Measurements from ENCODE around the gene OSER1.

DNA sequence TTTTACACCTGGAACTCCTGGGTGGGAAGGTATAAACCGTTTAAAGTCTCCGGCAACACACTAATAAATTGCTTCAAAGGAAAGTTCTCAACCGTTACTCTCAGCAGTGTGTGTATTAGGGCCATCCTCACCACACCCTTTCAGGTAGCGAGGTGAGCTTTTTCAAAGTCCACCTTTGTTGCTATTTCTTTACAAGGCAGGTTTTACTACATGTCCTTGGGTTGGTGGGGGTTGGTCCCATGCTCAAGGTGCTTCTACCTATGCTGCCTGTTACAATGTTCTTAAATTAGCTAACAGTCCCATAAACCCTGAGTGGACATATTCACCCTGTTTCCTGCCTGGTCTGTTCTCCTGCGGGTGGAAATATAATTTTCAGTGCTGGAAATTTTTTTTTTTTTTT, 13.2 kb upstream of the OSER1 start:
- TF ChIP-seq, protein P1, sequence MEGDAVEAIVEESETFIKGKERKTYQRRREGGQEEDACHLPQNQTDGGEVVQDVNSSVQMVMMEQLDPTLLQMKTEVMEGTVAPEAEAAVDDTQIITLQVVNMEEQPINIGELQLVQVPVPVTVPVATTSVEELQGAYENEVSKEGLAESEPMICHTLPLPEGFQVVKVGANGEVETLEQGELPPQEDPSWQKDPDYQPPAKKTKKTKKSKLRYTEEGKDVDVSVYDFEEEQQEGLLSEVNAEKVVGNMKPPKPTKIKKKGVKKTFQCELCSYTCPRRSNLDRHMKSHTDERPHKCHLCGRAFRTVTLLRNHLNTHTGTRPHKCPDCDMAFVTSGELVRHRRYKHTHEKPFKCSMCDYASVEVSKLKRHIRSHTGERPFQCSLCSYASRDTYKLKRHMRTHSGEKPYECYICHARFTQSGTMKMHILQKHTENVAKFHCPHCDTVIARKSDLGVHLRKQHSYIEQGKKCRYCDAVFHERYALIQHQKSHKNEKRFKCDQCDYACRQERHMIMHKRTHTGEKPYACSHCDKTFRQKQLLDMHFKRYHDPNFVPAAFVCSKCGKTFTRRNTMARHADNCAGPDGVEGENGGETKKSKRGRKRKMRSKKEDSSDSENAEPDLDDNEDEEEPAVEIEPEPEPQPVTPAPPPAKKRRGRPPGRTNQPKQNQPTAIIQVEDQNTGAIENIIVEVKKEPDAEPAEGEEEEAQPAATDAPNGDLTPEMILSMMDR (IDR thresholded peaks at IDR 0.05), result no peak
- TF ChIP-seq POLR2AphosphoS5 (IDR thresholded peaks at IDR 0.05; ENCODE audit: insufficient read depth in 1 of 2, low read depth in 1 of 2), result no peak

All from vagina (tissue), 2 donors.